Loucy (cell line): ENCODE measurements around the gene SLC30A7.

ENCODE experiments used
- H2AFZ ChIP-seq: fragments of 200-600 bp; sonication (generic); 2 replicates; pipeline ENCODE4 v1.6.0; 2016; ENCODE audit warnings: antibody characterized with exemption, mild to moderate bottlenecking, low read length, moderate library complexity
- H3F3A ChIP-seq: fragments of 200-600 bp; 2 replicates; pipeline ENCODE4 v1.6.0; 2016; ENCODE audit warnings: antibody characterized with exemption, low read depth, mild to moderate bottlenecking
- H3K27me3 ChIP-seq: fragments of 200-600 bp; sonication (generic); 2 replicates; pipeline ENCODE4 v1.6.1; 2014; ENCODE audit warnings: low read length, mild to moderate bottlenecking; ENCODE audit not compliant: insufficient read depth, poor library complexity, severe bottlenecking
- H3K36me3 ChIP-seq: fragments of 200-600 bp; sonication (generic); 2 replicates; pipeline ENCODE4 v1.6.1; 2016; ENCODE audit warnings: low read length; ENCODE audit not compliant: insufficient read depth
- H3K4me1 ChIP-seq: fragments of 200-600 bp; sonication (generic); 2 replicates; pipeline ENCODE4 v1.5.1; 2014; ENCODE audit warnings: low read length, mild to moderate bottlenecking; ENCODE audit not compliant: insufficient read depth, poor library complexity, severe bottlenecking
- H3K4me2 ChIP-seq: fragments of 200-600 bp; sonication (generic); 2 replicates; pipeline ENCODE4 v1.6.0; 2014; ENCODE audit warnings: antibody characterized with exemption, low read length, low read depth, mild to moderate bottlenecking; ENCODE audit not compliant: poor library complexity, severe bottlenecking
- H3K4me3 ChIP-seq: fragments of 200-600 bp; sonication (generic); 2 replicates; pipeline ENCODE4 v1.5.1; 2014; ENCODE audit warnings: low read length, mild to moderate bottlenecking, mixed read lengths; ENCODE audit not compliant: poor library complexity, severe bottlenecking
- H3K79me2 ChIP-seq: fragments of 200-600 bp; sonication (generic); 2 replicates; pipeline ENCODE4 v1.6.1; 2014; ENCODE audit warnings: low read length; ENCODE audit not compliant: insufficient read depth
- H3K9ac ChIP-seq: fragments of 200-600 bp; sonication (generic); 2 replicates; pipeline ENCODE4 v1.6.0; 2014; ENCODE audit warnings: mild to moderate bottlenecking, low read depth, low read length, moderate library complexity; ENCODE audit not compliant: poor library complexity, severe bottlenecking
- H3K9me2 ChIP-seq: fragments of 200-600 bp; sonication (generic); replicated peaks from 2 replicates; pipeline ENCODE4 v1.6.1; 2016; ENCODE audit warnings: low read depth, low read length, mixed read lengths
- H3K9me3 ChIP-seq: fragments of 200-600 bp; sonication (generic); 2 replicates; pipeline ENCODE4 v1.6.1; 2014; ENCODE audit warnings: mild to moderate bottlenecking, antibody characterized with exemption, low read length, low read depth; ENCODE audit not compliant: insufficient read depth
- H4K20me1 ChIP-seq: fragments of 200-600 bp; sonication (generic); 2 replicates; pipeline ENCODE4 v1.6.0; 2014; ENCODE audit warnings: antibody characterized with exemption, low read length, mild to moderate bottlenecking; ENCODE audit not compliant: insufficient read depth, poor library complexity, severe bottlenecking
- EZH2phosphoT487 ChIP-seq: fragments of 200-600 bp; IDR thresholded peaks from 2 replicates; pipeline ENCODE4 v1.6.1; 2018; ENCODE audit warnings: antibody characterized with exemption, mild to moderate bottlenecking, moderate library complexity, borderline replicate concordance
- TF ChIP-seq, protein P1 (sequence below): fragments of 200-600 bp; sonication (generic); conservative IDR thresholded peaks from 2 replicates; pipeline ENCODE4 v1.5.1; 2014; ENCODE audit warnings: mild to moderate bottlenecking, antibody characterized with exemption, low read length

SLC30A7 gene

DNA sequence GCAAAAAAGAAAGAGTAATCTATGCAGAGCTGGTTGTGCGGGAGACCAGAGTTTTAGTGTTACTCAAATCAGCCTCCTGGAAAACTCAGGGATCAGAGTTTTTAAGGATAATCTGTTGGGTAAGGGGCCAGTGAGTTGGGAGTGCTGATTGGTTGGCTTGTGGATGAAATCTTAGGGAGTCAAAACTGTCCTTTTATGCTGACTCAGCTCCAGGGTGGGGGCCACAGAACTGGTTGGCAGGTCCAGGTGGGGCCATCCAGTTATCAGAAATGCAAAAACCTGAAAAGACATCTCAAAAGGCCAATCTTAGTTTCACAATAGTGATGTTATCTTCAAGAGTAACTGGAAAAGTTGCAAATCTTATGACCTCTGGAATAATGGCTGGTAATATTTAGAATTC, 4.5 kb upstream of the SLC30A7 start:
- TF ChIP-seq EZH2phosphoT487: no peak
- TF ChIP-seq, protein P1, sequence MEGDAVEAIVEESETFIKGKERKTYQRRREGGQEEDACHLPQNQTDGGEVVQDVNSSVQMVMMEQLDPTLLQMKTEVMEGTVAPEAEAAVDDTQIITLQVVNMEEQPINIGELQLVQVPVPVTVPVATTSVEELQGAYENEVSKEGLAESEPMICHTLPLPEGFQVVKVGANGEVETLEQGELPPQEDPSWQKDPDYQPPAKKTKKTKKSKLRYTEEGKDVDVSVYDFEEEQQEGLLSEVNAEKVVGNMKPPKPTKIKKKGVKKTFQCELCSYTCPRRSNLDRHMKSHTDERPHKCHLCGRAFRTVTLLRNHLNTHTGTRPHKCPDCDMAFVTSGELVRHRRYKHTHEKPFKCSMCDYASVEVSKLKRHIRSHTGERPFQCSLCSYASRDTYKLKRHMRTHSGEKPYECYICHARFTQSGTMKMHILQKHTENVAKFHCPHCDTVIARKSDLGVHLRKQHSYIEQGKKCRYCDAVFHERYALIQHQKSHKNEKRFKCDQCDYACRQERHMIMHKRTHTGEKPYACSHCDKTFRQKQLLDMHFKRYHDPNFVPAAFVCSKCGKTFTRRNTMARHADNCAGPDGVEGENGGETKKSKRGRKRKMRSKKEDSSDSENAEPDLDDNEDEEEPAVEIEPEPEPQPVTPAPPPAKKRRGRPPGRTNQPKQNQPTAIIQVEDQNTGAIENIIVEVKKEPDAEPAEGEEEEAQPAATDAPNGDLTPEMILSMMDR: no peak
- Histone ChIP-seq H3K36me3 (no peaks in the 10 kb centered on the region), H2AFZ (no peak overlapping the region), H3K27me3 (no peaks in the 10 kb centered on the region), H4K20me1 (no peaks in the 10 kb centered on the region), H3K9me2 (no peaks in the 10 kb centered on the region), H3K9me3 (peaks cover 14% of the 10 kb centered on the region), H3K4me1 (peaks cover 20% of the 10 kb centered on the region), H3K9ac (no peak overlapping the region), H3K79me2 (peaks cover 26% of the 10 kb centered on the region), H3F3A (0 out of 2 replicates have a peak, but pooled peaks cover 7% of the 10 kb centered on the region), H3K4me3 (no peak overlapping the region), H3K4me2 (no peak overlapping the region)

GRCh38 chr1:100892554-100892953, 3.3 kb upstream of the SLC30A7 start:
- peak overlapping the region; percentile 15 for H3K9ac ChIP-seq
- H3K79me2 ChIP-seq: peaks cover 37% of the 10 kb centered on the region
- H3K36me3 ChIP-seq: no peaks in the 10 kb centered on the region

DNA sequence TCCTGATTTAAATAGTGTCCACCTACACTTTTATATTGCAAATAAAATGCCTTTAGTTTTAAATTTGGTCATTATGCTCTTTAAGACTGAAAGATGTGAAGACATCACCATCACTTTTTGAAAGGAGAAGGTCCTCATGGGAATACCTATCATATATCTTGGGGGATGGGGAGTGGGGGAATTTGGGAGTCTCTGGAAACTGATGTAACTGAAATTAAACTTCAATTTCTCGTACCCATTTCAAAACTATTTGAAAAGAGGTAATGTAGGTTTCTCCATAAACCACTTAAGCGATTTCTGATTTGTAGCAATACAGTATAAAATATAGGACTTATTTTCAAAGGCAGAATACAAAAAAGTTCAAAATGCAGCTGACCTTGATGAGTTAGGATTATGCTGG, 2.2 kb upstream of the SLC30A7 start:
- no peak overlapping the region for H2AFZ ChIP-seq

More at GRCh38 chr1:100892554-100892953, 3.3 kb upstream of the SLC30A7 start:
- H3K27me3 ChIP-seq: no peaks in the 10 kb centered on the region
- no peak overlapping the region for H2AFZ ChIP-seq
- H3K4me2 ChIP-seq: peak overlapping the region; percentile 75
- peaks cover 14% of the 10 kb centered on the region for H3K9me3 ChIP-seq
- peaks cover 28% of the 10 kb centered on the region for H3K4me1 ChIP-seq
- peak overlapping the region; percentile 83 for H3K4me3 ChIP-seq
- no peaks in the 10 kb centered on the region for H3K9me2 ChIP-seq
- no peak for TF ChIP-seq EZH2phosphoT487
- TF ChIP-seq, protein P1: no peak
- H3F3A ChIP-seq: 0 out of 2 replicates have a peak, but pooled peaks cover 7% of the 10 kb centered on the region
- H4K20me1 ChIP-seq: peaks cover 4% of the 10 kb centered on the region

More for the DNA sequence above, 2.2 kb upstream of the SLC30A7 start:
- TF ChIP-seq, protein P1: no peak
- no peak for TF ChIP-seq EZH2phosphoT487
- Histone ChIP-seq H3K79me2 (peaks cover 49% of the 10 kb centered on the region), H3K4me3 (peak overlapping the region; percentile 83), H3K9me2 (no peaks in the 10 kb centered on the region), H4K20me1 (peaks cover 14% of the 10 kb centered on the region), H3K4me1 (peaks cover 40% of the 10 kb centered on the region), H3F3A (0 out of 2 replicates have a peak, but pooled peaks cover 7% of the 10 kb centered on the region), H3K4me2 (peak overlapping the region; percentile 75), H3K27me3 (no peaks in the 10 kb centered on the region), H3K36me3 (no peaks in the 10 kb centered on the region), H3K9me3 (peaks cover 14% of the 10 kb centered on the region; the same call in 1 of the 2 replicates), H3K9ac (peak overlapping the region; percentile 83)
